Thoracic aorta (tissue), 2 donors: ENCODE data around the gene THAP7. TPM values are rescaled to one million over a fixed set of nuclear protein-coding genes. Genes with fewer than 3 reads are reported as not detected.

Experiments
- ATAC-seq: fragments of 150-250 bp; one replicate; pipeline ENCODE4 v1.8.0; 2017; ENCODE audit warnings: low read depth; ENCODE audit not compliant: insufficient number of reproducible peaks, low FRiP score
- DNase-seq: peaks from one replicate; pipeline ENCODE4 v3.0.0-alpha.2; 2020; ENCODE audit warnings: low spot score
- H3K27ac ChIP-seq, 2 donors: fragments of 200-600 bp; sonication (generic); 1 replicate in 1 of 2; 2 replicates in 1 of 2; pipeline ENCODE4 v1.5.1; 2016; ENCODE audit warnings: mild to moderate bottlenecking in 2 of 2, moderate library complexity in 2 of 2
- H3K27me3 ChIP-seq: fragments of 200-600 bp; sonication (generic); replicated peaks from 2 replicates; pipeline ENCODE4 v1.6.0; 2016; ENCODE audit warnings: mild to moderate bottlenecking; ENCODE audit not compliant: insufficient read depth
- H3K36me3 ChIP-seq: fragments of 200-600 bp; sonication (generic); one replicate; pipeline ENCODE4 v1.5.1; 2016
- H3K4me1 ChIP-seq, 2 donors: fragments of 200-600 bp; sonication (generic); 1 replicate in 1 of 2; 2 replicates in 1 of 2; pipeline versions ENCODE4 v1.5.1 to v1.6.0; 2016; ENCODE audit warnings: low read depth in 2 of 2, mild to moderate bottlenecking in 1 of 2; ENCODE audit not compliant: control insufficient read depth in 1 of 2
- H3K4me3 ChIP-seq: fragments of 200-600 bp; sonication (generic); 2 replicates; pipeline ENCODE4 v1.5.1; 2016; ENCODE audit warnings: mild to moderate bottlenecking
- H3K9me3 ChIP-seq: fragments of 200-600 bp; sonication (generic); 2 replicates; pipeline ENCODE4 v1.5.1; 2016
- CTCF ChIP-seq: fragments of 200-600 bp; sonication (generic); IDR thresholded peaks from one replicate; pipeline ENCODE4 v1.5.1; 2019; ENCODE audit warnings: antibody characterized with exemption
- total RNA-seq, 2 donors: library from RNA; depleted of rRNA; stranded (reverse); fragments of >200 nt; gene quantifications; one replicate each; pipeline versions ENCODE4 v1.1.0 to v1.2.3, GENCODE V29; 2016

Gene THAP7
- total RNA-seq, 2 donors from 2014 or later, result 38.3 to 60.0 TPM

DNA sequence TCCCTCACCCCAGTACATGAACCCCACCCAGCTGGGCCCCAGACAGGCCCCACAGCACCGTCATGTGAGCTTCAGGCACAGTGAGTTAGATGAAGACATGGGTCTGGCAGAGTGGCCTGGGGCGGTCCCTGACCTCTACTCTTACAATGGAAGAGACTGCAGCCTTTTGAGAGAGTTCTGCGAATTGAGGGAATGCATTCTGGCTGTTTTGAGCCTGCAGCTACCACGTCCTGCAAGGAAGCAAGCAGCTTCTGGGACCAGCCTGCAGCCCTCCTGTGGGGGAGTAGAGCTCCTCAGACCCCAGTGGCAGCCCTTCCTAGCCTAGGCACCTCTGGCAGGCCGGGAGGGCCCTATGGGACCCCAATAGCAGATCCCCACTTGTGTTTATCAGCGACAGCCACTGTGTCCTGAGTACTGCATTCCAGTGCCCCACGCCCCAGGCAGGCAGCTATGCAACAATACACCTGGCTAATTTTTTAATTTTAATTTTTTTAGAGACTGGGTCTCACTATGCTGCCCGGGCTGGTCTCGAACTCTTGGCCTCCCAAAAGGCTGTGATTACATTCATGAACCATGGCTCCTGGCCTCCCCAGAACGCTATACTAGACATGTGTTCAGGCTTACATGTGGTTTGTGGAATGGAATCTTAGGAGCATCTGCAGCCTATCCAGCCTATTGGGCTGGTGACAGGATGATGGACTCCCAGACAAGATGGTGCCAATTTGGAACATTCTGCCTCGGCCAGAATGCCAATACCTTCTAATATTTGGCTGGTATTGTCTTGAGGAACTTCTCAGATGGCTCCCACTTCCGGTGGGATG is 31.2 kb upstream of the THAP7 start:
- no peaks in the 10 kb centered on the region for H3K36me3 ChIP-seq
- H3K27ac ChIP-seq, result no peak overlapping the region
- DNase-seq, result no peak
- TF ChIP-seq CTCF, result no peak
- no peak for ATAC-seq
- H3K4me3 ChIP-seq, result peak overlapping the region; percentile 54
- no peaks in the 10 kb centered on the region for H3K9me3 ChIP-seq
- no peaks in the 10 kb centered on the region for H3K4me1 ChIP-seq
- no peaks in the 10 kb centered on the region for H3K27me3 ChIP-seq

DNA sequence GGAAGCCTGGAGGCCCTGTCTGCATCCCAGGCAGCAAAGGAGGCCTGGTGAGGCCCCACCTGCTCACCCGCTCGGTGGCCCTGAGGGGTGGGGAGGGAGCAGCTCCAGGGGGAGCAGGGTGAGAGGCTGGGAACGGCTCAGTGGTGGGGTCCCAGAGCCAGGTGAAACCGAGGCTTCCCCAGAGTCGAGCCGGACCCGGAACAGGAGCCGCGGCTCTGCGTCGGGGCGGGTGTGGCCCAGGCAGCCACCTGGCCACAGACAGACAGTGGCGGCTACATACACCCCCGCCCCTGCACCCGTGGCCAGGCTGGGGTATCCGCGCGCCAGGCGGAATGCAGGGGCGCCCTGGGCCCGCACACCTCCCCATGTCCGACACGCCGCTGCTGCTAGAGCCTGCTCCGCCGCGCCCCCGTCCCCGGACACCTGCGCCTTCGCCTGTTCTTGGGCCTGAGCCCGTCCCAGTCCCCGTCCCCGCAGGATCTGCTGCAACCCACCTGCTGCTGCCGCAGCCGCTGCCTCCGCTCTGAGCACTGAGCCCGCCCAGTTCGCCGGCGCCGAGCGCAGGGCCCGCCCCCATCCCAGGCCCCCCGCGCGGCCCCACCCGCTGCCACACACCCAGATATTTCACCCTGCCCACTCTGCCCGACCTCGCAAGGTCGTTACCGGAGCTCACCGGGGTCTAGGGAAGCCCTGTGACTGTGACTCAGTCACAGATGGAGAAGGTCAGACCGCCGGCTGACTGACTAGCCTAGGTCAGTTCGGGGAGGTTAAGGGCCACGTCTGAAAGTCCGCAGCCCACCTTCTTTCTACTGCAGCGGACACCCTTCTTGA is 30.3 kb upstream of the THAP7 start, which contains the start of gene SLC7A4:
Gene SLC7A4 (minus strand): TSS at position 525 of the 831 bp plus-strand sequence. CDS start 749 bp downstream, outside the sequence.
- no peaks in the 10 kb centered on the region for H3K27me3 ChIP-seq
- TF ChIP-seq CTCF, result no peak
- no peak within 1 kb of the TSS for H3K27ac ChIP-seq
- no peak for DNase-seq
- H3K4me3 ChIP-seq, result peak within 1 kb of the TSS; percentile 54
- no peaks in the 10 kb centered on the region for H3K4me1 ChIP-seq
- no peak for ATAC-seq
- no peaks in the 10 kb centered on the region for H3K36me3 ChIP-seq
- no peaks in the 10 kb centered on the region for H3K9me3 ChIP-seq

GRCh38 chr22:21031545-21032036 is 29.7 kb upstream of the THAP7 start:
- Histone ChIP-seq H3K27ac (no peak overlapping the region), H3K27me3 (no peaks in the 10 kb centered on the region), H3K9me3 (no peaks in the 10 kb centered on the region), H3K4me1 (no peaks in the 10 kb centered on the region), H3K36me3 (no peaks in the 10 kb centered on the region), H3K4me3 (peak overlapping the region; percentile 54)
- no peak for ATAC-seq
- no peak for DNase-seq
- TF ChIP-seq CTCF, result no peak

- H3K27me3 ChIP-seq, result no peaks in the 10 kb centered on the region
- H3K4me3 ChIP-seq, result no peak overlapping the region
These were observed 29.0 kb upstream of the THAP7 start for GRCh38 chr22:21030621-21031544.

More at GRCh38 chr22:21030621-21031544, 29.0 kb upstream of the THAP7 start:
- DNase-seq, result no peak
- Histone ChIP-seq H3K36me3 (no peaks in the 10 kb centered on the region), H3K27ac (no peak overlapping the region), H3K4me1 (no peaks in the 10 kb centered on the region), H3K9me3 (no peaks in the 10 kb centered on the region)
- no peak for ATAC-seq
- no peak for TF ChIP-seq CTCF
